ENCODE measurements around the gene KNG1.

The KNG1 gene

DNA sequence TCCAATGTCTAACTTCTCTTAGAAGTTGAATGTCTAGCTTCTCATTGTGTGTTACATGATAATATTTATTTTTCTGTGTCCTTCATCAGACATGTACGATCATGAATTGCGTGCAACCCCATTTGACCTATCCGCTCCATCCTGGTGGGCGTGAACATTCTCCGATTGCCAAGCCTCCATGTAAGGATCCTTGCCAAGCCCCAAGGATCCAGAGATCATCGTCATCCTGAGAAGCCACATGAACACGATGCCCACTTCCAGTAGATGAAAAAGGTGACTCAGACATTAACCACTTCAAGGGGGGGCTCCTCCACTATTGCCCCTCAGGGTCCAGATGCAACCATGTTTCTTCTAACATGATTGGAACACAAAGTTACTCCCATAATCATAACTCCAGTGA is 25.5 kb upstream of the KNG1 start:
- Histone ChIP-seq H3K27ac (ENCODE audit: low read length) (no peak overlapping the region), H3K4me2 (ENCODE audit: low read length) (no peak overlapping the region)
- TF ChIP-seq, protein P1, sequence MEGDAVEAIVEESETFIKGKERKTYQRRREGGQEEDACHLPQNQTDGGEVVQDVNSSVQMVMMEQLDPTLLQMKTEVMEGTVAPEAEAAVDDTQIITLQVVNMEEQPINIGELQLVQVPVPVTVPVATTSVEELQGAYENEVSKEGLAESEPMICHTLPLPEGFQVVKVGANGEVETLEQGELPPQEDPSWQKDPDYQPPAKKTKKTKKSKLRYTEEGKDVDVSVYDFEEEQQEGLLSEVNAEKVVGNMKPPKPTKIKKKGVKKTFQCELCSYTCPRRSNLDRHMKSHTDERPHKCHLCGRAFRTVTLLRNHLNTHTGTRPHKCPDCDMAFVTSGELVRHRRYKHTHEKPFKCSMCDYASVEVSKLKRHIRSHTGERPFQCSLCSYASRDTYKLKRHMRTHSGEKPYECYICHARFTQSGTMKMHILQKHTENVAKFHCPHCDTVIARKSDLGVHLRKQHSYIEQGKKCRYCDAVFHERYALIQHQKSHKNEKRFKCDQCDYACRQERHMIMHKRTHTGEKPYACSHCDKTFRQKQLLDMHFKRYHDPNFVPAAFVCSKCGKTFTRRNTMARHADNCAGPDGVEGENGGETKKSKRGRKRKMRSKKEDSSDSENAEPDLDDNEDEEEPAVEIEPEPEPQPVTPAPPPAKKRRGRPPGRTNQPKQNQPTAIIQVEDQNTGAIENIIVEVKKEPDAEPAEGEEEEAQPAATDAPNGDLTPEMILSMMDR (IDR thresholded peaks at IDR 0.05; ENCODE audit: low read depth, low read length) = no peak
- TF ChIP-seq EZH2phosphoT487 (IDR thresholded peaks at IDR 0.05; ENCODE audit: low read depth) = no peak

DNA sequence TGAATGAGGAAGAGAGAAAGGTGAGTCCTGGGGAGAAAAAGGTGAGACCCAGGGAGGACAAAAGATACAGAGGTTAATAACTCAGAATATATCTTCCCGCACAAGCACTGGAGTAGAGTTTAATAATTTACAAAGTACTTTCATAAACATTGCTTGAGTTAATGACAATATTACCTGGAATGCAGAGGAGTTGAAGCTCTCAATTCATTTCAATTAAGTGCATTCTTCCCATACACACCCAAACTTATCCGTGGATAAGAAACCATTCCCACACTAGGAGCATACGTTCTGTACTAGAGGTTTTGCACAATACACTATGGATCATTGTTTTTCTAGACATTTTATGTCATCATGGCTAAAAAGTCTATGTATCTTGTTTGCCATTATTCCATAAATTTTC is 23.3 kb upstream of the KNG1 start:
- H3K4me2 ChIP-seq (ENCODE audit: low read length) = no peak overlapping the region
- H3K27ac ChIP-seq (ENCODE audit: low read length) = no peak overlapping the region
- H3K4me3 ChIP-seq (ENCODE audit: low read length) = no peak overlapping the region
- no peak for TF ChIP-seq EZH2phosphoT487 (IDR thresholded peaks at IDR 0.05; ENCODE audit: low read depth)
- TF ChIP-seq, protein P1 (IDR thresholded peaks at IDR 0.05; ENCODE audit: low read depth, low read length) = no peak
- no peak overlapping the region for H2AFZ ChIP-seq (ENCODE audit: low read depth, low read length)
- no peaks in the 10 kb centered on the region for H3K79me2 ChIP-seq (ENCODE audit: low read length)
- no peaks in the 10 kb centered on the region for H3K36me3 ChIP-seq (replicated peaks; ENCODE audit: low read depth, low read length)
- H4K20me1 ChIP-seq (ENCODE audit: insufficient read depth, low read length) = no peaks in the 10 kb centered on the region
- H3K4me1 ChIP-seq (ENCODE audit: low read length) = no peaks in the 10 kb centered on the region
- H3K9ac ChIP-seq (ENCODE audit: low read length) = no peak overlapping the region
- peaks cover 13% of the 10 kb centered on the region for H3K27me3 ChIP-seq (ENCODE audit: low read depth, low read length)
- no peaks in the 10 kb centered on the region for H3K9me3 ChIP-seq (ENCODE audit: insufficient read depth, low read length)

More for the DNA sequence above, 25.5 kb upstream of the KNG1 start:
- no peaks in the 10 kb centered on the region for H3K36me3 ChIP-seq (replicated peaks; ENCODE audit: low read depth, low read length)
- peaks cover 15% of the 10 kb centered on the region for H3K27me3 ChIP-seq (ENCODE audit: low read depth, low read length)
- no peak overlapping the region for H2AFZ ChIP-seq (ENCODE audit: low read depth, low read length)
- H3K4me1 ChIP-seq (ENCODE audit: low read length) = no peaks in the 10 kb centered on the region
- H3K9ac ChIP-seq (ENCODE audit: low read length) = no peak overlapping the region
- no peaks in the 10 kb centered on the region for H3K79me2 ChIP-seq (ENCODE audit: low read length)
- no peak overlapping the region for H3K4me3 ChIP-seq (ENCODE audit: low read length)
- H4K20me1 ChIP-seq (ENCODE audit: insufficient read depth, low read length) = no peaks in the 10 kb centered on the region
- no peaks in the 10 kb centered on the region for H3K9me3 ChIP-seq (ENCODE audit: insufficient read depth, low read length)

DNA sequence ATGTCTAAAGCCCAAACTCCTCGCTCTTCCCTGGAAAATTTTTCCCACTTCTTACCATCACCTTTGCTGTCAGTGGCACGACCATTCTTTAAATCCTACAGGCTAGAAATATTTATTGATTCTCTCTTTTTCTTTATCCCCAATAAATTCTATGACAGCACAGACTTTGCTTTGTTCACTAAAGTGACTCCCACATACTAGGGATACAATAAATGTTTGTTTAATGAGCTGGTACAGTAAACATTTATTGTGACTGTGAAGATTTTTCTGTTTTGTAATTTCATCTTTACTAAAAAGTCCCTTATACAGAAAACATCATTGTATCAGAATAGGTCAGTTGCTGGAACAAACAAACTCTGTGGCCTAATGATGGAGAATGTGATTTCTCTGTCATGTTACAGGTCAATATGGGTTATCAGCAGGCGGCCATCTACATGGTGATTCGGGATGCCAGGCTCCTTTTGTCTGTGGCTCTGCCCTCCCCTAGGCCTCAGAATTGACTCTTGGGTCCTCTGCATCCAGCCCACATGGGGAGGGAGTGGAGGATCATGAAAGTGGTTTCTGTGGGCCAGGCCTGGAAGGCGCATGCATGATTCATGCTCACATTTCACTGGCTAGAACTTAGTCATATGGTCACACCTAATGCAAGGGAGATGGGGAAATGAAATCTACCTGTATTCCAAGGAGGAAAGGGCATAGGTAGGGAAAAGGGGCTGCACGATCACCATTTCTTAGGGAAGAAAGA is 22.7 kb upstream of the KNG1 start:
- Histone ChIP-seq H3K9me3 (ENCODE audit: insufficient read depth, low read length) (no peaks in the 10 kb centered on the region), H3K27ac (ENCODE audit: low read length) (no peak overlapping the region), H3K27me3 (ENCODE audit: low read depth, low read length) (peaks cover 13% of the 10 kb centered on the region), H3K36me3 (replicated peaks; ENCODE audit: low read depth, low read length) (no peaks in the 10 kb centered on the region), H3K79me2 (ENCODE audit: low read length) (no peaks in the 10 kb centered on the region), H3K4me3 (ENCODE audit: low read length) (no peak overlapping the region), H4K20me1 (ENCODE audit: insufficient read depth, low read length) (no peaks in the 10 kb centered on the region), H2AFZ (ENCODE audit: low read depth, low read length) (no peak overlapping the region), H3K9ac (ENCODE audit: low read length) (no peak overlapping the region), H3K4me2 (ENCODE audit: low read length) (no peak overlapping the region), H3K4me1 (ENCODE audit: low read length) (no peaks in the 10 kb centered on the region)
- TF ChIP-seq, protein P1 (IDR thresholded peaks at IDR 0.05; ENCODE audit: low read depth, low read length) = no peak
- no peak for TF ChIP-seq EZH2phosphoT487 (IDR thresholded peaks at IDR 0.05; ENCODE audit: low read depth)

DNA sequence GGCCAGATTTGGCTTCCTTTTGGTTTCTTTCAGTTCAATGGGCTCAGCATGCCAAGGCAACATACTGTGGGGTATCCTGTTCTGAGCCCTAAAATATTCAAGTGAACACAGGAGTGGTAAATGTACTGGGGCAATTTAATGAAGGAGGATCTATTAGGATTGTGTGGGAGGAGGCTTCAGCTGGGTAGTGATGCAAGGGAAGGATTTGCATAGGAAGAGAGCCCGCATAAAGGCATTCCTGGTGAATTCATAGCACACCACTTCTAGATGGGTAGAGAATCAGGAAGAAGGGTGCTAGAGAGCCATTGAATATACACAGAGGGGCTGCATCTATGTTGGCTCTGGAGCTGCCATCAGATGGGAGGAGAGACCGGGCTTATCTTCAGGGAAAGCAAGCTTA is 20.6 kb upstream of the KNG1 start:
- H3K9me3 ChIP-seq (ENCODE audit: insufficient read depth, low read length) = no peaks in the 10 kb centered on the region
- H2AFZ ChIP-seq (ENCODE audit: low read depth, low read length) = no peak overlapping the region
- H3K79me2 ChIP-seq (ENCODE audit: low read length) = no peaks in the 10 kb centered on the region
- no peak overlapping the region for H3K4me2 ChIP-seq (ENCODE audit: low read length)
- peaks cover 10% of the 10 kb centered on the region for H3K4me1 ChIP-seq (ENCODE audit: low read length)
- H3K4me3 ChIP-seq (ENCODE audit: low read length) = no peak overlapping the region
- no peaks in the 10 kb centered on the region for H4K20me1 ChIP-seq (ENCODE audit: insufficient read depth, low read length)
- no peak overlapping the region for H3K27ac ChIP-seq (ENCODE audit: low read length)
- H3K9ac ChIP-seq (ENCODE audit: low read length) = no peak overlapping the region
- no peak for TF ChIP-seq EZH2phosphoT487 (IDR thresholded peaks at IDR 0.05; ENCODE audit: low read depth)
- H3K27me3 ChIP-seq (ENCODE audit: low read depth, low read length) = peaks cover 8% of the 10 kb centered on the region; the same call in 1 of the 2 replicates
- H3K36me3 ChIP-seq (replicated peaks; ENCODE audit: low read depth, low read length) = no peaks in the 10 kb centered on the region
